Pancreas (tissue), 10 donors: ENCODE data around the gene KCNMA1. TPM values are rescaled to one million over a fixed set of nuclear protein-coding genes. Genes with fewer than 3 reads are reported as not detected.

ENCODE experiments used
- ATAC-seq, 4 donors: fragments of 200-7000 bp; cut with Tn5 transposase; one replicate each; pipeline versions ENCODE4 v1.8.0 to v1.9.1; 2020; ENCODE audit warnings: mild to moderate bottlenecking in 4 of 4, moderate library complexity in 4 of 4
- DNase-seq, 6 donors: peaks; one replicate each; pipeline ENCODE4 v3.0.0-alpha.2; 2020
- FAIRE-seq: peaks from 2 replicates; lab custom pipeline; 2012; peaks lifted over from hg19 to GRCh38; lab: Jason Lieb, UNC
- H3K27ac ChIP-seq, 4 donors: fragments of 200-600 bp; sonication (generic); 1 replicate in 3 of 4; 2 replicates in 1 of 4; pipeline versions ENCODE4 v1.5.0 to v1.8.0; 2020
- H3K27me3 ChIP-seq, 4 donors: fragments of 200-600 bp; one replicate each; pipeline ENCODE4 v1.8.0; 2021
- H3K36me3 ChIP-seq, 3 donors: fragments of 200-600 bp; sonication (generic) in 1 of 3; one replicate each; pipeline versions ENCODE4 v1.5.0 to v1.8.0; 2020 to 2021
- H3K4me1 ChIP-seq, 3 donors: fragments of 200-600 bp; one replicate each; pipeline ENCODE4 v1.8.0; 2021
- H3K4me3 ChIP-seq, 4 donors: fragments of 200-600 bp; sonication (generic) in 2 of 4; one replicate each; pipeline versions ENCODE4 v1.5.0 to v1.8.0; 2020 to 2021
- H3K9me3 ChIP-seq, 4 donors: fragments of 200-600 bp; one replicate each; pipeline ENCODE4 v1.8.0; 2021
- CTCF ChIP-seq, 4 donors: fragments of 200-600 bp; sonication (generic) in 3 of 4; IDR thresholded peaks; one replicate each; pipeline versions ENCODE4 v1.5.0 to v1.8.0; 2021; ENCODE audit warnings: antibody characterized with exemption in 4 of 4
- WGBS, 2 donors: extraction: QIAGEN DNeasy Blood & Tissue Kit; methylation state at CpG; one replicate each; pipeline ENCODE4 v1.1.7; 2013; 5-methylcytosine and 5-hydroxymethylcytosine counted together
- intact Hi-C, 3 donors: fragments of 100-400 bp; cut with DNase I; formaldehyde crosslinking; loops; one replicate each; pipeline versions ENCODE4 v1.11.1 to v1.14.2; 2022
- polyA plus RNA-seq, 2 donors: library from polyadenylated mRNA; stranded (reverse); fragments of 200-250 nt; gene quantifications; one replicate each; pipeline ENCODE4 v1.2.3, GENCODE V29; 2013
- total RNA-seq, 6 donors: library from RNA; stranded (reverse); fragmentation: NEBNext Ultra II Directional in 4 of 6; extraction: Animal tissue kit (Norgen Biotek cat#: 25700) in 4 of 6; gene quantifications; one replicate each; pipeline versions ENCODE4 v1.2.1 to v1.2.4, GENCODE V29; 2021 to 2023
- donor health status: healthy with polysubstance abuse.
- donor health status: DM: no; HTN: no; CAD: no; lungs with moderate emphysema.
- donor health status: DM: no; HTN: no; CAD: no.
- donor health status: control.
- donor health status: control.
- donor health status: Bipolar disorder and iron deficiency.
- donor health status: DM: yes; HTN: yes; CAD: no.
- donor health status: DM: no; HTN: no; CAD: no.
- donor health status: DM: no; HTN: no; CAD: no.
- donor health status: DM: yes; HTN: yes; CAD: no.

The KCNMA1 gene
- total and polyA plus RNA-seq, 8 donors: 3.5 to 19.4 (median 9.3) TPM

GRCh38 chr10:77011874-77012811 lies 625.5 kb downstream of the KCNMA1 start:
- no peak for TF ChIP-seq CTCF (IDR thresholded peaks at IDR 0.05)
- H3K27ac ChIP-seq: no peak overlapping the region
- no peaks in the 10 kb centered on the region for H3K36me3 ChIP-seq
- H3K9me3 ChIP-seq: no peaks in the 10 kb centered on the region
- intact Hi-C loops: no loop called here
- ATAC-seq (peak in 2 of 4 donors; percentile 35 to 44), FAIRE-seq (no peak), DNase-seq (no peak)
- 78% methylated on average over 11 of the region's 11 CpGs for WGBS, 2 donors
- no peak overlapping the region for H3K4me3 ChIP-seq
- H3K4me1 ChIP-seq: no peaks in the 10 kb centered on the region
- no peaks in the 10 kb centered on the region for H3K27me3 ChIP-seq

DNA sequence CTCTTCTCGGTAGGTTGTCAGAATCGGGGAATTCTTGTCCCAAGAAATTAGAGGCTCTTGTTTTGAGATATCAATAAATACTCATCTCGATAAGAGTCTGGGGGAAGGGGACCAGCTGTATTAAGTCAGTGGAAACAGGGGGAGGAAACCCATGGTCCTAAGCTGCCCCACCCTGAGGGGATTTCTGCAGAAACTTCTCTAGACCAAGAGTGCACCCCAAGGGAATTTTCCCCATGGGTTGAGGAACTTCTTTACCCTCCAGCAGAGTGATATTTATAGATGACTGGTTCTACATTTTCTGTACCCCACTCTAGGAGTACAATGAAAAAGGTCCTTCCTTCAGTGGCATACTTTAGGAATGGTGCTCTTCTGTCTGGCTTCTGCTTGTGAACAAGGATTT lies 627.2 kb downstream of the KCNMA1 start:
- no peak for FAIRE-seq
- intact Hi-C loops: no loop called here
- no peaks in the 10 kb centered on the region for H3K36me3 ChIP-seq
- H3K9me3 ChIP-seq: no peaks in the 10 kb centered on the region
- no peak for TF ChIP-seq CTCF (IDR thresholded peaks at IDR 0.05)
- no peak for DNase-seq
- no peaks in the 10 kb centered on the region for H3K27me3 ChIP-seq
- WGBS, 2 donors: 95 to 97% methylated on average over 3 of the region's 3 CpGs
- no peaks in the 10 kb centered on the region for H3K4me1 ChIP-seq
- H3K4me3 ChIP-seq: no peak overlapping the region
- no peak for ATAC-seq
- no peak overlapping the region for H3K27ac ChIP-seq

DNA sequence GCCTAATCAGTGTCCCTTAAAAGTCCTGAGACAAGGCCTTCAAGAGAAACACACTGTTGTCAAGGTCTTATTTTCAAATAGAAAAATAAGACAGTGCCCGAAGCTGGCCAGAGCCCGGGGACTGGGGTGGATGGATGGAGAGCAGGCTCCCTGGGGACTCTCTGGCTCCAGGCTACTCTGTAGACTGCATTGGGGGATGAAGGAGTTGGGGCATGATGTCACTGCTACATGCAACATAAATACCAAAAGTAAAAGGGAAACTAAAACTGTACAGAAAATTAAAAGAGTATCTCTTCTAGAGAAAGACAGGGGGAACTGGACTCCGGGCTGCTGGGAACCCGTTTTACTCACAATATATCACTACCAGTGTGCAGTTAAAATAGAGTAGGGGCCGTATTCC lies 629.8 kb downstream of the KCNMA1 start:
- TF ChIP-seq CTCF (IDR thresholded peaks at IDR 0.05): no peak
- 74 to 83% methylated on average over 5 of the region's 5 CpGs for WGBS, 2 donors
- FAIRE-seq: no peak

DNA sequence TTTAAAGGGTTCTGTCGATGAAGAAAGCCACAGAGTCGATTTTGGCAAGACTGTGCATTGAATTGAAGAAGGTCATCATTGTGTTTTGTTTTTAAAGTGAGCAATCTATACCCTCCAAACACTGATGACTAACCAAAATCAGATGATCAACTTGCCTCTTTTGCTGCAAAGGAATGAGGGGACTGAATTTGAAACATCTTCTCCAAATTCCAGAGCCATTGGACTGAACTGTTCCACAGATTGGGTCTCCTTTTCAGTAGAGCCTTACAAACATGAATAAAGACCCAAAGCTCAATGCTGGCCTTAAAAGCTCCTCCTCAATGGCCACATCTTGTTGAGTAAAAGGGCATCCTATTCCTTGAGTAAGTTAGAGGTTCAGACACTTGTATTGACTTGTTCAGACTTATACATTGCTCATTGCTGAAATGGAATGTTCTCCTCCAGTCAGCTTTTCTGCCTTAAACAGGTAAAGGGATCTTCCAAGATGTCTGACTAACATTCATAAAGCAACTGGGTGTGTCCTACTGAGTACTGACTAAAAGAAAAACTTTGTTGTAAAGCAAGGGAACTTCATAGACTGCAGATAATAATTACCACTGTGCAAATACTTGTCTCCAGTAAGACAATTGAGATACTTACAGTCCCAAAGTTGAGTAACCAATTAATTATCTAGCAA lies 630.6 kb downstream of the KCNMA1 start:
- no peak overlapping the region for H3K4me3 ChIP-seq
- WGBS, 2 donors: 65 to 84% methylated on average over 2 of the region's 2 CpGs
- no peak for TF ChIP-seq CTCF (IDR thresholded peaks at IDR 0.05)
- H3K27me3 ChIP-seq: no peaks in the 10 kb centered on the region
- FAIRE-seq (no peak), ATAC-seq (no peak), DNase-seq (no peak)
- no peaks in the 10 kb centered on the region for H3K9me3 ChIP-seq
- H3K36me3 ChIP-seq: no peaks in the 10 kb centered on the region
- no peak overlapping the region for H3K27ac ChIP-seq
- intact Hi-C loops: no loop called here
- H3K4me1 ChIP-seq: no peaks in the 10 kb centered on the region

More for the DNA sequence above, 629.8 kb downstream of the KCNMA1 start:
- Histone ChIP-seq H3K27ac (no peak overlapping the region), H3K4me3 (no peak overlapping the region), H3K36me3 (no peaks in the 10 kb centered on the region), H3K27me3 (no peaks in the 10 kb centered on the region), H3K9me3 (no peaks in the 10 kb centered on the region), H3K4me1 (no peaks in the 10 kb centered on the region)
- DNase-seq: no peak
- intact Hi-C loops: no loop called here
- ATAC-seq: no peak
